GM21529 (cell line): Measurements from ENCODE around the gene SYNJ1.

Experiments
- ATAC-seq: cut with Tn5 transposase; IDR thresholded peaks from one replicate; pipeline ENCODE4 v1.9.1; 2021; ENCODE audit not compliant: unreplicated experiment

SYNJ1 gene

GRCh38 chr21:32584472-32584871 is 143.3 kb downstream of the SYNJ1 start:
- ATAC-seq: no peak

GRCh38 chr21:32581732-32582131 is 146.1 kb downstream of the SYNJ1 start:
- ATAC-seq: no peak

- ATAC-seq: no peak
Observed at GRCh38 chr21:32580949-32581348, 146.9 kb downstream of the SYNJ1 start.
